SH-SY5Y (cell line): Measurements from ENCODE around the gene LEKR1.

Experiments used
- GATA2 ChIP-seq: IDR thresholded peaks from 2 replicates; pipeline ENCODE4 v1.6.1; 2011; ENCODE audit warnings: mild to moderate bottlenecking, low read depth, low read length
- GATA3 ChIP-seq: IDR thresholded peaks from 2 replicates; pipeline ENCODE4 v1.6.1; 2011; ENCODE audit warnings: low read depth, mild to moderate bottlenecking, low read length, moderate library complexity

Gene LEKR1

DNA sequence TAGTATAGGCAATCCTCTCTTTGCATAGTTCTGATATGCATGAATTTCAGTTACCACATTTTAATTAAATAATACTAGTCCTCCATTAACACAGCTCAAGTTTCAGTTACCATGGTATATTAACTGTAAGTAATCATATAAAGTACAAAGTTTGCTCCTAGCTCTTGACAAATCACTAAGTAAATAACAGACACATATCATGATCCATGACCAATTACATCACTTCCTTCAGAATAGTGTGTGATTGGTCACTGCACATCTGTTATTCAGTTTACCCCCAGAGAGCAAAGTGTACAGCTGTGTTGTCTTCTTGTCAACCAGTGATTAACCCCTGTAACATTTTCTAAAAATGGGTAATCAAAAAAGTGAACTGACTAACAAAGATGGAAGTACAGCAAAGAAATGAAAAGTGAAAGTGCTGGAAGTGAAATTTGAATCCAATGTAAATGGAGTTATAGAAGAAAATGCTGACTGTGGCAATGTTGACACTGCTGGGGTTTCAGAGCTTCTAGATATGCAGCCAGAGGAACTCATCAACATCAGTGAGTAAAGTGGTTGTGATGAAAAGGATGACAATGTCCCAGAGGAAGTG lies 30.2 kb upstream of the LEKR1 start:
- TF ChIP-seq GATA2 (no peak), GATA3 (no peak)

DNA sequence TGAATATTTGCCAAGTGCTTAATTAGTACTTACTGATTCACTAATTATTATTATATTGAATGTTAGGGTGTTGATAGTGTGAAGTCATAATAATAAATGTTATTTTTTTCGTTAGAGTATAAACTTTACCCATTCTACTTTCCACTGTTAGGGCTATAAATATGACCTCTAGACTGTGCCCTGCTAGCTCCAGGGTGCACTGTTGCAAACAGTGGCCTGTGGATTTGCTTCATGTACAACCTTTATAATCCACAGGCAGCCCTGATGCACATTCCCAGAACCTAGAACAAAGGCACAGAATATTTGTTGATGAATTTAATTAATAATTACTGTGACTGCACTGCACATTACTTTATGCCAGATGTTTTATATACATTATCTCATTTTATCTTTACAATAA lies 28.8 kb upstream of the LEKR1 start:
- no peak for TF ChIP-seq GATA3
- TF ChIP-seq GATA2 = no peak

GRCh38 chr3:156801746-156802145 lies 24.4 kb upstream of the LEKR1 start:
- TF ChIP-seq GATA3 (no peak), GATA2 (no peak)

GRCh38 chr3:156802821-156803606 lies 23.1 kb upstream of the LEKR1 start:
- no peak for TF ChIP-seq GATA3
- no peak for TF ChIP-seq GATA2

GRCh38 chr3:156803952-156804741 lies 22.0 kb upstream of the LEKR1 start:
- TF ChIP-seq GATA2 (no peak), GATA3 (no peak)

GRCh38 chr3:156806698-156807097 lies 19.5 kb upstream of the LEKR1 start:
- TF ChIP-seq GATA3 (no peak), GATA2 (no peak)

- TF ChIP-seq GATA2 (no peak), GATA3 (no peak)
Measured at GRCh38 chr3:156808025-156808424, 18.1 kb upstream of the LEKR1 start.

- no peak for TF ChIP-seq GATA3
- TF ChIP-seq GATA2 = no peak
Measured at GRCh38 chr3:156811089-156811862, 14.9 kb upstream of the LEKR1 start.

GRCh38 chr3:156812521-156813335 lies 13.4 kb upstream of the LEKR1 start:
- TF ChIP-seq GATA2 = no peak
- TF ChIP-seq GATA3 = no peak

- TF ChIP-seq GATA3 (no peak), GATA2 (no peak)
Measured at GRCh38 chr3:156814295-156814694, 11.9 kb upstream of the LEKR1 start.

GRCh38 chr3:156816091-156816793 lies 9.9 kb upstream of the LEKR1 start:
- no peak for TF ChIP-seq GATA2
- no peak for TF ChIP-seq GATA3

DNA sequence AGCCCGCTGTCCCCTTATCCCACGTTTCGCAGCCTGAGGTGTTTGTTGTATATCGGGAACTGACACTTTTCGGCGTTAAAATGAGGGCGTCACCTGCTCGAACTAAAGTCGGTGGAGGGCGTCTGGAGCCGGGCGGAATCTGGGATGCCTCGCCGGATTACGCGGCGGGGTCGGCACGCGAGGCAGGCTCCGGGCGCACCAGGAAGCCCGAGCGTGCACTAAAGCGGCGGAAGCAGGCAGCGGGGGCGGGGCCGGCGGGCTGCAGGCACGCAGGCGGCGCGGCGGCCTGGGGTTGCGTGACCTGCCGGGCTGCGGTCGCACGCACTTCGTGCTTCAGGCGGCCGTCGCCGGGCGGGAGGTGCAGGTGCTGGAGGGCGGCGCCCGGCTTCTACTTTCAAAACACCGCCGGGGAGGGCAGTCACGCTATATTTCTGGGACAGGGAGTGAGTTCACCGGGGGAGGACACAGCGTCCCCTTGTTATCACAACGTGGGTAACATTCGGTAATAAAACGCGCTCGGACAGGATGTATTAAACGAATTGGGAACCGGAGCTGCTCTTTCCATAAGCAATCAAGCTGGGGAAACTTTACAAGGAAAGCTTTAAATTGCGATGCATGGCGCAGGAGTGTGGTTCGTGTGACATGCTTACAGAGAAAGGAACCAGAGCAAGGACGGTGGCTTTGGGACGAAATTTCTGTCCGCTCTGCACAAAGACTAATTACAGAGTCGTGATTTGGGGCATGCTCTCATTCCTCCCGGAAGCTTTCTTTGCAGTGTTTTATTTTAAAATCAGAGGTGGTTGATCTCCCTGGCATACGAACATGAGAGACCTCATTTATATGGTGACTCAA lies 9.1 kb upstream of the LEKR1 start:
- no peak for TF ChIP-seq GATA2
- TF ChIP-seq GATA3 = no peak
